ENCODE measurements around the gene KBTBD4.
"Not testable (repeated sequence)": the region's sequence is repeated elsewhere in the genome, so short reads cannot be mapped to it uniquely, and the experiment has no call there.

The KBTBD4 gene

GRCh38 chr11:47534704-47535251 lies 44.0 kb downstream of the KBTBD4 start:
- no peak for TF ChIP-seq CTCF (conservative IDR thresholded peaks at IDR 0.05; ENCODE audit: low read depth, low read length)
- H3K4me3 ChIP-seq (ENCODE audit: low read length): no peak overlapping the region
- DNase-seq (ENCODE audit: low read depth): no peak

- DNase-seq (ENCODE audit: low read depth): no peak
- H3K4me3 ChIP-seq (ENCODE audit: low read length): no peak overlapping the region
- TF ChIP-seq CTCF (conservative IDR thresholded peaks at IDR 0.05; ENCODE audit: low read depth, low read length): no peak
Measured at GRCh38 chr11:47533690-47534151, 45.0 kb downstream of the KBTBD4 start.

DNA sequence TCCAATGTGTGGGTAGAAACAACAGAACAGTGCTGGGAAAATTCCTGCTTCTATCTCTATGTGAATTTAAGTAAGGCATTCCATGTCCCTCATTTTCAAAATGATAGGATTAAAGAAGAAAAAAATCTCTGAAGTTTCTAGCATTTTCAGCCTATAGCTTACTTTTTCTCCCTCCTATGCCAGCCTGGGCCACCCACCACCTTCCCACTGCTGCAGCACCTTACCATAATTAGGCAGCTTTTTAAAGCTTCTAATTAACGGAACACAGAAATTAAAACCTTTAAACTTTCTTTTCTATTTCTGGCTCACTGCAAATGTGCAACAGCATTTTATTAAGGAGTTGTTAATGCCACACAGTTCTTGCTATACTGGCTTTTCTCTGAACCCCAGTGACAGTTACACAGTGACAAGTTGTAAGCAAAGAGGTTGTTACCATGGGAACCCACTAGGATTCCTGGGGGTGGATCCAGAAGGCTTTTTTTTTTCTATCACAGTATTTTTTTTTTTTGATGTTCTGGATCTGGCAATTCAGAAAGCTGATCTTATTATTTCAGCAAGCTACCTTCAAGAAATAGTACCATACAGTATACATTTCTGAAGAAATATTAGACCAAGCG lies 46.1 kb downstream of the KBTBD4 start:
- no peak for TF ChIP-seq CTCF (conservative IDR thresholded peaks at IDR 0.05; ENCODE audit: low read depth, low read length)
- H3K4me3 ChIP-seq (ENCODE audit: low read length): no peak overlapping the region
- no peak for DNase-seq (ENCODE audit: low read depth)

DNA sequence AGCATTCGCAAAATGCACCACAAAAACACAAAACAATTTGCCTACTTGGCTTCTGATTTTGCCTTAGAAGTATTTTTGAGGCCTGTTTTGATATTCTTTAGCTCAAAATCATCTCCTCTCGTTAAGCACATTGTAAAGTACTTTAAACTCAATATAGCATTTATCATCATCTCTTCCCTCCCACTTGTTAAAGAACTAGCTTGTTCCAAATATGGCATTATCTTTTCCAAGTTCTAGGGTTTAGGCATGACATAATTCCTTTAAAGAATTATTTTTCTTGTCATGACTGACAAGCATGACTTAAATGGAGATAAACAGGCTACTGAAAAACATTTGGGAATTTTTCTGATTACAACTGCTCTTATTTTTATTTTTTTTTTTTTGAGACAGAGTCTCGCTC lies 47.1 kb downstream of the KBTBD4 start:
- no peak for DNase-seq (ENCODE audit: low read depth)
- no peak overlapping the region for H3K4me3 ChIP-seq (ENCODE audit: low read length)
- TF ChIP-seq CTCF (conservative IDR thresholded peaks at IDR 0.05; ENCODE audit: low read depth, low read length): no peak

DNA sequence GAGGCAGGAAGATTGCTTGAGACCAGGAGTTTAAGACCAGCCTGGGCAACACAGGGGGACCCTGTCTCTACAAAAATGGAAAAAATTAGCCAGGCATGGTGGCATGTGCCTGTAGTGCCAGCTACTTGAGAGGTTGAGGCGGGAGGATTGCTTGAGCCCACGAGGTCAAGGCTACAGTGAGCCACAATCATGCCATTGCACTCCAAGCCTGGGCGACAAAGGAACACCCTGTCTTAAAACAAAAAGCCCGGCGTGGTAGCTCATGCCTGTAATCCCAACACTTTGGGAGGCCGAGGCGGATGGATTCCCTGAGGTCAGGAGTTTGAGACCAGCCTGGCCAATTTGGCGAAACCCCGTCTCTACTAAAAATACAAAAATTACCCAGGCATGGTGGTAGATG lies 48.0 kb downstream of the KBTBD4 start:
- H3K4me3 ChIP-seq (ENCODE audit: low read length); DNase-seq (ENCODE audit: low read depth): not testable (repeated sequence)

- no peak for DNase-seq (ENCODE audit: low read depth)
- H3K4me3 ChIP-seq (ENCODE audit: low read length): no peak overlapping the region
Measured at GRCh38 chr11:47529951-47530350, 48.8 kb downstream of the KBTBD4 start.

GRCh38 chr11:47527186-47527585 lies 51.6 kb downstream of the KBTBD4 start:
- no peak for TF ChIP-seq CTCF (conservative IDR thresholded peaks at IDR 0.05; ENCODE audit: low read depth, low read length)
- H3K4me3 ChIP-seq (ENCODE audit: low read length): no peak overlapping the region
- DNase-seq (ENCODE audit: low read depth): no peak

More at GRCh38 chr11:47529951-47530350, 48.8 kb downstream of the KBTBD4 start:
- no peak for TF ChIP-seq CTCF (conservative IDR thresholded peaks at IDR 0.05; ENCODE audit: low read depth, low read length)

DNA sequence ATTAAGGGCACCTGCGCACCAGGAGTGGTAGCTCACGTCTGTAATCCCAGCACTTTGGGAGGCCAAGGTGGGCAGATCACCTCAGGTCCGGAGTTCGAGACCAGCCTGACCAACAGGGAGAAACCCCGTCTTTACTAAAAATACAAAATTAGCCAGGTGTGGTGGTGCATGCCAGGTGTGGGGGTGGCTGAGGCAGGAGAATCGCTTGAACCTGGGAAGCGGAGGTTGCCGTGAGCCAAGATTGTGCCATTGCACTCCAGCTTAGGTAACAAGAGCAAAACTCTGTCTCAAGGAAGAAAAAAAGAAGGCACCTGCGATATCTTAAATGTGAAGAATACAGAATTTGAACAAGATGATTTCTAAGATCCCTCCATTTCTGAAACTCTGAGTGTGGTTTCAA lies 52.7 kb downstream of the KBTBD4 start:
- DNase-seq (ENCODE audit: low read depth); H3K4me3 ChIP-seq (ENCODE audit: low read length): not testable (repeated sequence)
